GM18858 (cell line): ENCODE data around the gene SLC9A6.
A peak's percentile ranks its signal among the peaks of the same experiment; 100 is the strongest.

Experiments
- ATAC-seq: cut with Tn5 transposase; IDR thresholded peaks from one replicate; pipeline ENCODE4 v1.9.1; 2021; ENCODE audit not compliant: unreplicated experiment

The SLC9A6 gene

DNA sequence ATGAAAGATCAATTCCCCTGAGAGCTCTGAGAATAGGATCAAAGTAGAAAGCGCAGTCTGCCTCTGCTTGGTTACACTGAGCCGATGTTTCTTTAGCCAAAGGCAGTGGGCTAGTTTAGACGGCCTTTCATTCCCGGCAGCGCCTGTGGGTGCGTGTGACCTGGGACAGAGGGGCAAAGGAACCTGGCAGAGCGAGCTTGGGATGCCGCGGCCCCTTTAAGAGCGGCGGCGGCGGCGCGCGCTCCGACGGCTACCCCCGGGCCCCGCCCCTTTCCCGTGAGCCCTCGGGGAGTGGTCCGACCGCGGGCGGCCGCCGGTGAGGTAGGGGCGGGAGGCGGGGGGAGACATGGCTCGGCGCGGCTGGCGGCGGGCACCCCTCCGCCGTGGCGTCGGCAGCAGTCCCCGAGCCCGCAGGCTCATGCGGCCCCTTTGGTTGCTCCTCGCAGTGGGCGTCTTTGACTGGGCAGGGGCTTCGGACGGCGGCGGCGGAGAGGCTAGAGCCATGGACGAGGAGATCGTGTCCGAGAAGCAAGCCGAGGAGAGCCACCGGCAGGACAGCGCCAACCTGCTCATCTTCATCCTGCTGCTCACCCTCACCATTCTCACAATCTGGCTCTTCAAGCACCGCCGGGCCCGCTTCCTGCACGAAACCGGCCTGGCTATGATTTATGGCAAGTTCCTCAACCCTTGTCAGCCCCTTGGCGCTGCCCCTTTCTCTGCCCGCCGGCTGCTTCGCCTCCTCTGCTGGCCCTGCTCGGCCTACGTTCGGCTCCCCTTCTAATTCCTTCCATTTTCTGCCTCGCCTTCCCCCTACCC is at the start of gene SLC9A6:
SLC9A6 (plus strand) TSS at position 279 of the 816 bp plus-strand sequence; CDS start at position 503, 224 bp downstream.
- ATAC-seq: peak; percentile 76

DNA sequence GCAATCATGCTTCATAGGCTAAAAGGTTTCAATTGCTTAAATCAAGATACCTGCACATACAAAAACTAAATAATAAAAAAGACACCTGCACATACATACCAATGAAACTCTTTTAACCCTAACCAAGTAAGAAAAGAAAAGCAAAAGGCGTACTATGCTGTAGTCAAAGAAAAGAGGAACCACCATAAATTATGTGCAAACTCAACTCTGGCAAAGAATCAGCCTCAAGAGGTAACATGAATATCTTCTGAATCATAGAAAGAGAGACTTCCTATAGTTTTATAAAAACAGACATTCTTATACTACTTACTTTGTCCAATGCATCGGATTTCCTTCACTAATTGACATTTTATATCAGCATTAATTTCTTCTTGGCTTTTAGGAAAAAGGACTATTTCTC is 40.7 kb upstream of the SLC9A6 start:
- ATAC-seq: no peak

GRCh38 chrX:135951291-135951690 is 33.9 kb upstream of the SLC9A6 start:
- no peak for ATAC-seq

GRCh38 chrX:135973025-135973547 is 12.1 kb upstream of the SLC9A6 start:
- no peak for ATAC-seq

DNA sequence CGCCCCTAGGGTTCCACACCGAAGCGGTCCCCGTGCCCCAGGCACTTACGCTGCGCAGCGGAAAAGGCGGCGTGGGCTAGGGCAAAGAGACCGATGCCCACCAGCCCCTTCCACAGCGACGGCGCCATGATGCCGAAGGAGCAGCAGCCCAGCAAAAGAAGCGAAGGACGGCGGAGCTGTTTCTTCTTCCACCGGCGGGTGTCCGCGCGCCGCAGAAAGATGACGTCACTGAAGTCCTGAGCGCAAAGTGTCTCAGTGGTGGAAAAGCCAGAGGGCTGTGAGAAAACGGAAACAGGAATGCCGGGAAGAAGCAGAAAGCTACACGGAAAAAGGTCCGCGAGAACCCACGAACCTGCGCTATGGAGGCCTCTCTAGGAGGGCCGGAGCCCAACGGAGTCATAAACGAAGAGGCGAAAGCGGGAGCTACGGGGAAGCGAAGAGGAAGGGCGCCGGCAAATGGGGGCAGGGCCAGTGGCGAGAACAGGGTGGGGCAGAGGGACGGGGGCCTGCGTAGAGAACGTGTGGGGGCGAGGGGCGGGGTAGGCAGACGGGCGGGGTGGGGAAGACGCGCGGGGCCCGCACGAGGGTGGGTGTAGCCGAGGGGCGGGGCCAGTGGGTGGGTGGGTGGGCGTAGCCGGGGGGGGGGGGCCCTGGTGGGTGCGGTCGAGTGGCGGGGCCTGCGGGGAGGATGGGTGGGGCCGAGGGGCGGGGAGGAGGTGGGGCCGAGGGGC is 11.5 kb upstream of the SLC9A6 start, which contains the start of gene MMGT1:
MMGT1 (minus strand) TSS at position 441 of the 731 bp plus-strand sequence; CDS start at position 128, 313 bp downstream.
- ATAC-seq: peak; percentile 49

GRCh38 chrX:135974279-135974856 is 10.9 kb upstream of the SLC9A6 start:
- no peak for ATAC-seq

- no peak for ATAC-seq
These were observed 9.8 kb upstream of the SLC9A6 start for GRCh38 chrX:135975421-135975820.

- no peak for ATAC-seq
These were observed 7.6 kb upstream of the SLC9A6 start for GRCh38 chrX:135977611-135978010.

- no peak for ATAC-seq
These were observed 4.2 kb upstream of the SLC9A6 start for GRCh38 chrX:135981010-135981409.

DNA sequence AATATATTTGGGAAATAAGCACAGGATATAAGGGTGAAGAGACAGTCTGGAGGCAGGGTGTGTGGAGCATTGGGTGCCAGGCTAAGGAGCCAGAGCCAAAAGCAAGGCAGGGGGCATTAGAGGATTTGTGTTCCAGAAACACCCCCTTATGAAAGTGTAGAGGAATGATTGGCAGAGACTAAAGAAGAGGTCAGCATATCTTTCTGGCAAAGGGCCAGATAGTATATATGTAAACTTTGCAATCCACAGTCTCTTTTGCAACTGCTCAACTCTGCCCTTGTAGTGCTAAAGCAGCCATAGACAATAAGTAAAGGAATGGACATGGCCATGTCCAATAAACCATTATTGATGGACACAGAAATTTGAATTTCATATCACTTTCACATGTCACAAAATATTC is 3.6 kb upstream of the SLC9A6 start:
- ATAC-seq: no peak

GRCh38 chrX:135982860-135983259 is 2.4 kb upstream of the SLC9A6 start:
- ATAC-seq: no peak

DNA sequence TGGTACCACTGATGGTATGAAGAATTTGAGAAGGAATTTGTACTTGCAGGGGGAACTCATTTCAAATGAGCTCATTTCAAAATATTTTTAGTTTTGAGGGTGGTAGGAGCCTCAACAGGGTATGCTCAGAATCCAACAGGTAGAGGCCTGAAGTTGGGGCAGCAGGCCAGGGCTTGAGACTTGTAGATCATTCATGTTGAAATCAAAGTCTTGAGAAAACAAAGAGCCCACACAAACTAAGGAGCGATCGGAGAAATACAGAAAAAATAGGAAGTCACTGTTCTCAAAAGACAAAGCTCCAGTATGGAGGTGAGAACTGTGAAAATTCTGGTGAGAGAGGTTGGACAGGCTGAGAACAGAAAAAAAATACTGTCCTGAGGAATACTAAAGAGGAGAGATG is 979 bp upstream of the SLC9A6 start:
- ATAC-seq: no peak

DNA sequence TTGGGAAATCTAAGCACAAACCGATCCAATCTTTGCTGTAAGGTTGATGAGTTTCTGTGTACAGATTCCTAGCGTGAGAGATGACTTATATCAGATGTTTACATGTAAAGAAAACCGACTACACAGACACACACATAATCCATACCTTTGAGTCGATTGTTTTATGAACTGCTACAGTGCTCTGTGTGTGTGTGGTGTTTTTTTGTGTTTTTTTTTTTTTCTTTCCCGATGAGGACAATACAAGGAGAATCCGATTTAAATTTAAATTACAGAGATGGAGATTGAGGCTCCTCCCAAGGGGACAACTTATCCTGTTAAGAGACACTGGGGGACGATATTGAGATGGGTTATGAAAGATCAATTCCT is 461 bp upstream of the SLC9A6 start:
- peak; percentile 2 for ATAC-seq

DNA sequence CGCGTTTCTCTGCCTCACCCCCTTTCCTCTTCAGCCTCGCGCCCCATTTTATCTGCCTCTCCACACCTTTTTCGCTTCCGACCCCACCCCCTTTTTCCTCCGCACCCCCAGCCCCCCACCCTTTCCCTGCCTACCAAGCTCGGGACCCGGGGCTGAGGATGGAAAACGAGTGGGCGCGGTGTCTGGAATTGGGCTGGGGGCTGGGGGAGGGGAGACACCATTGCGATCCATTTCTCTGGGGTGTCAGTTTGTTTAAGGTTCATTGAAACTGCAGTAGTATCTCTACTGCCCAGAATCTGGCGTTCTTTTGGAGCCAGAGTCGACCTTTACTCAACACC is 707 bp downstream of the SLC9A6 start:
- ATAC-seq: no peak

GRCh38 chrX:135988245-135988644 is 3.0 kb downstream of the SLC9A6 start:
- ATAC-seq: no peak

- no peak for ATAC-seq
These were observed 29.8 kb downstream of the SLC9A6 start for GRCh38 chrX:136015016-136015415.

- no peak for ATAC-seq
These were observed 31.6 kb downstream of the SLC9A6 start for GRCh38 chrX:136016881-136017280.

DNA sequence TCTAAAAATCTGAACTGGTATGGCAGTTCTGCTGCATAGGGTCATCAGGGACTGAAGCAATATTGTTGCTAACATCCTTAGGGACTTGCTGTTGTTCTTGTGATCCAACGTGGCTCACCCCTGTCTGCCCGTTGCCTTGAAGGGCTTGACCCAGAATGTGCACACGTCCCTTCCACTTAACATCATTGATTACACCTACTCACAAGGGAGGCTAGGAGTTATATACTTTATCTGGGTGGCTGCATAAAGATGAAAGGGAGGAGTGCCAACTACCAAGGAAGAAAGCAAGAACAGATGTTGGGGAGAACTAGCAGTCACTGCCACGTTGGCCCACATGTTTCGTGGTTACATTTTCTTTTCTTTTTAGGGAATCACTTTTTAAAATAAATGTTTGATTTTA is 34.0 kb downstream of the SLC9A6 start:
- ATAC-seq: no peak

- ATAC-seq: peak; percentile 74
These were observed 35.9 kb downstream of the SLC9A6 start for GRCh38 chrX:136021160-136021559.

DNA sequence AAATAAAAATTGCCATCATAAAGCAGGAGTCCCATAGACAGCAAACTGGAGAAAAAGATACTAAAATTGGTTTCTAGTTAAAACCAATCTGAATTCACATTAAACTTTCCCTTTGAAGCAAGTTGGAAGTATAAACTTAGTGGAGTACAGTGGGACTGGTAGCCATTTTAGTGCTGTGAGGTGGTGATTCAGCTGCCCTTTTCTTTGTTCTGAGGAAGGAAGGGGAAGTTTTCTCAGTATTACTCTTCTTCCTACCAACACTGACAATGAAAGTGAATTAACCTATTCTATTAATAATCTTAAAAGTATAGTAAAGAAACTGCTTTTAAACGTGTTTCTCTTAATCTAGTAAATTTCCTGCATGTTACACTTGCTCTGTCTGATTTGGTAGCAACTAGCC is 36.7 kb downstream of the SLC9A6 start:
- ATAC-seq: peak; percentile 53

DNA sequence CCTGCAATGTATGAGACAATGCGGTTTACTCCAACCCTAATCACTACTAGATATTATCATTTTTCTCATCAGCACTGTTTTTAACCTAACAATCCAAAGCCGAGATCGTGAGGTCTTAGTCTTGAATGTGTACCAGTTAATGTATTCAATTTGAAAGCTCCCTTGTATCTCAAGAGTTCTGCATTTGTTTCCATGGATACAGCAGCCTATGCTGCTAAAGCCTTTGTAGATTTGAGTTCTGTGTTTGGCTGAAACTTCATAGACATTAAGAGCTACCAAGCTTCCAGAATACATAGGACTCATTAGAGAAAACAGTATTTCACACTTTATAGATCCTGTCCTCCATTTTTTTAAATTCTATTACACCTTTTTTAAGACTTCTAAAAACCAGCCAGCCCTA is 39.9 kb downstream of the SLC9A6 start:
- no peak for ATAC-seq
